ENCODE data around the gene SLC35D1. TPM values are rescaled to one million over a fixed set of nuclear protein-coding genes. Genes with fewer than 3 reads are reported as not detected.

Gene SLC35D1
- total and polyA plus RNA-seq, 9 of the 15 experiments (the other 6 are each of a cell fraction or from before 2014, with no cell fraction given) = 2.3 to 10.4 (median 6.4) TPM

DNA sequence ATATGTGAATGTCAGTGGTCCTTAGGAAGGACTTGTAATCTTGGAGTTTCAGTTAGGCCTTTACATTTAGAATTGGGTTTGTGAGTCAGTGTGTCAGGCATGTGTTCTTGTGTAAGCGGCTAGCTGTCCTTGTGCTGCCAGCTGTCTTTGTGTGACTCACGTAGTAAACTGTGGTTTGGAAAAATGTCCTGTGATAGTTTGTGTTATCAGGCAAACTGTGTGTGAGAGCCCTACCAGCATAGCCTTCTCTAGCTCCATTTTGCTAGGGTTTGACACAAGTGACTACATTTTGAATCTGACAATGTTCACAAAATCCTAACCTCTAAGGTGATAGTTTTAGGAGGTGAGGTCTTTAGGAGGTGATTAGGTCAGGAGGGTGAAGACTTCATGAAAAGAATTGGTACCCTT, 6.9 kb upstream of the SLC35D1 start (continued):
- TF ChIP-seq, protein P1, sequence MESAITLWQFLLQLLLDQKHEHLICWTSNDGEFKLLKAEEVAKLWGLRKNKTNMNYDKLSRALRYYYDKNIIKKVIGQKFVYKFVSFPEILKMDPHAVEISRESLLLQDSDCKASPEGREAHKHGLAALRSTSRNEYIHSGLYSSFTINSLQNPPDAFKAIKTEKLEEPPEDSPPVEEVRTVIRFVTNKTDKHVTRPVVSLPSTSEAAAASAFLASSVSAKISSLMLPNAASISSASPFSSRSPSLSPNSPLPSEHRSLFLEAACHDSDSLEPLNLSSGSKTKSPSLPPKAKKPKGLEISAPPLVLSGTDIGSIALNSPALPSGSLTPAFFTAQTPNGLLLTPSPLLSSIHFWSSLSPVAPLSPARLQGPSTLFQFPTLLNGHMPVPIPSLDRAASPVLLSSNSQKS (CRISPR knock-in tag; IDR thresholded peaks at IDR 0.05) = peak; percentile 56; the same call in 1 of the 2 replicates
- TF ChIP-seq SIRT6 (IDR thresholded peaks at IDR 0.05; ENCODE audit: low read depth, low read length) (no peak), ZNF584 (CRISPR knock-in tag; IDR thresholded peaks at IDR 0.05; ENCODE audit: low read depth) (peak; percentile 77), ZNF3 (CRISPR knock-in tag; IDR thresholded peaks at IDR 0.05) (no peak)
- TF ChIP-seq, protein P2, sequence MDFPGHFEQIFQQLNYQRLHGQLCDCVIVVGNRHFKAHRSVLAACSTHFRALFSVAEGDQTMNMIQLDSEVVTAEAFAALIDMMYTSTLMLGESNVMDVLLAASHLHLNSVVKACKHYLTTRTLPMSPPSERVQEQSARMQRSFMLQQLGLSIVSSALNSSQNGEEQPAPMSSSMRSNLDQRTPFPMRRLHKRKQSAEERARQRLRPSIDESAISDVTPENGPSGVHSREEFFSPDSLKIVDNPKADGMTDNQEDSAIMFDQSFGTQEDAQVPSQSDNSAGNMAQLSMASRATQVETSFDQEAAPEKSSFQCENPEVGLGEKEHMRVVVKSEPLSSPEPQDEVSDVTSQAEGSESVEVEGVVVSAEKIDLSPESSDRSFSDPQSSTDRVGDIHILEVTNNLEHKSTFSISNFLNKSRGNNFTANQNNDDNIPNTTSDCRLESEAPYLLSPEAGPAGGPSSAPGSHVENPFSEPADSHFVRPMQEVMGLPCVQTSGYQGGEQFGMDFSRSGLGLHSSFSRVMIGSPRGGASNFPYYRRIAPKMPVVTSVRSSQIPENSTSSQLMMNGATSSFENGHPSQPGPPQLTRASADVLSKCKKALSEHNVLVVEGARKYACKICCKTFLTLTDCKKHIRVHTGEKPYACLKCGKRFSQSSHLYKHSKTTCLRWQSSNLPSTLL (IDR thresholded peaks at IDR 0.05) = no peak

DNA sequence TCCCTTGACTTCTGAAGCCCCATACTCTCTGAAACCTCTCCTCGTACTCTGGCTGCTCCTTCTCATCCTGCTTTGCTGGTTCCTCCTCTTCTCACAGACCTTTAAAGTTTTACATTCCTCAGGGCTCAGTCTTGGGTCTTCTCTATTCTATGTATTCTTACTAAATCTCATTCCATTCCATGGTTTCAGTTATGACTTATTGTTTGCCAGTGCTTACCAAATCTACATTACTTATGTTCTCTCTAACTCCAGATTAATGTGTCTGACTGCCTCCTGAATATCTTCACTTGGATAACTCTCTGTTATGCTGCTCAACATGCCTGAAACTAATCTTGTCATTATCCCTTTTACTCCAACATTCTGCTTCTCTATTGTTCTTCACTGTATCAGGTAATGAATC, 5.4 kb upstream of the SLC35D1 start:
- ChIA-PET CTCF (ENCODE audit: low intra/inter-chr PET ratio) (no interaction called here), POLR2A (no interaction called here)
- no peak for TF ChIP-seq SRSF7 (optimal IDR thresholded peaks at IDR 0.05; ENCODE audit: low read depth, low read length)
- no peak for TF ChIP-seq SMARCC2 (IDR thresholded peaks at IDR 0.05; ENCODE audit: low read depth)
- TF ChIP-seq, protein P3, sequence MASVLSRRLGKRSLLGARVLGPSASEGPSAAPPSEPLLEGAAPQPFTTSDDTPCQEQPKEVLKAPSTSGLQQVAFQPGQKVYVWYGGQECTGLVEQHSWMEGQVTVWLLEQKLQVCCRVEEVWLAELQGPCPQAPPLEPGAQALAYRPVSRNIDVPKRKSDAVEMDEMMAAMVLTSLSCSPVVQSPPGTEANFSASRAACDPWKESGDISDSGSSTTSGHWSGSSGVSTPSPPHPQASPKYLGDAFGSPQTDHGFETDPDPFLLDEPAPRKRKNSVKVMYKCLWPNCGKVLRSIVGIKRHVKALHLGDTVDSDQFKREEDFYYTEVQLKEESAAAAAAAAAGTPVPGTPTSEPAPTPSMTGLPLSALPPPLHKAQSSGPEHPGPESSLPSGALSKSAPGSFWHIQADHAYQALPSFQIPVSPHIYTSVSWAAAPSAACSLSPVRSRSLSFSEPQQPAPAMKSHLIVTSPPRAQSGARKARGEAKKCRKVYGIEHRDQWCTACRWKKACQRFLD (CRISPR knock-in tag; IDR thresholded peaks at IDR 0.05) = no peak
- TF ChIP-seq, protein P4, sequence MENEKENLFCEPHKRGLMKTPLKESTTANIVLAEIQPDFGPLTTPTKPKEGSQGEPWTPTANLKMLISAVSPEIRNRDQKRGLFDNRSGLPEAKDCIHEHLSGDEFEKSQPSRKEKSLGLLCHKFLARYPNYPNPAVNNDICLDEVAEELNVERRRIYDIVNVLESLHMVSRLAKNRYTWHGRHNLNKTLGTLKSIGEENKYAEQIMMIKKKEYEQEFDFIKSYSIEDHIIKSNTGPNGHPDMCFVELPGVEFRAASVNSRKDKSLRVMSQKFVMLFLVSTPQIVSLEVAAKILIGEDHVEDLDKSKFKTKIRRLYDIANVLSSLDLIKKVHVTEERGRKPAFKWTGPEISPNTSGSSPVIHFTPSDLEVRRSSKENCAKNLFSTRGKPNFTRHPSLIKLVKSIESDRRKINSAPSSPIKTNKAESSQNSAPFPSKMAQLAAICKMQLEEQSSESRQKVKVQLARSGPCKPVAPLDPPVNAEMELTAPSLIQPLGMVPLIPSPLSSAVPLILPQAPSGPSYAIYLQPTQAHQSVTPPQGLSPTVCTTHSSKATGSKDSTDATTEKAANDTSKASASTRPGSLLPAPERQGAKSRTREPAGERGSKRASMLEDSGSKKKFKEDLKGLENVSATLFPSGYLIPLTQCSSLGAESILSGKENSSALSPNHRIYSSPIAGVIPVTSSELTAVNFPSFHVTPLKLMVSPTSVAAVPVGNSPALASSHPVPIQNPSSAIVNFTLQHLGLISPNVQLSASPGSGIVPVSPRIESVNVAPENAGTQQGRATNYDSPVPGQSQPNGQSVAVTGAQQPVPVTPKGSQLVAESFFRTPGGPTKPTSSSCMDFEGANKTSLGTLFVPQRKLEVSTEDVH (IDR thresholded peaks at IDR 0.05; ENCODE audit: low read depth, partially characterized antibody) = no peak
- TF ChIP-seq, protein P5, sequence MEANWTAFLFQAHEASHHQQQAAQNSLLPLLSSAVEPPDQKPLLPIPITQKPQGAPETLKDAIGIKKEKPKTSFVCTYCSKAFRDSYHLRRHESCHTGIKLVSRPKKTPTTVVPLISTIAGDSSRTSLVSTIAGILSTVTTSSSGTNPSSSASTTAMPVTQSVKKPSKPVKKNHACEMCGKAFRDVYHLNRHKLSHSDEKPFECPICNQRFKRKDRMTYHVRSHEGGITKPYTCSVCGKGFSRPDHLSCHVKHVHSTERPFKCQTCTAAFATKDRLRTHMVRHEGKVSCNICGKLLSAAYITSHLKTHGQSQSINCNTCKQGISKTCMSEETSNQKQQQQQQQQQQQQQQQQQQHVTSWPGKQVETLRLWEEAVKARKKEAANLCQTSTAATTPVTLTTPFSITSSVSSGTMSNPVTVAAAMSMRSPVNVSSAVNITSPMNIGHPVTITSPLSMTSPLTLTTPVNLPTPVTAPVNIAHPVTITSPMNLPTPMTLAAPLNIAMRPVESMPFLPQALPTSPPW (CRISPR knock-in tag; IDR thresholded peaks at IDR 0.05) = no peak
- H3K4me1 ChIP-seq (replicated peaks in 1 of 2; ENCODE audit: control insufficient read depth in 2 of 2, insufficient read depth in 2 of 2, low read length in 2 of 2) = peaks cover under 1 to 15% of the 10 kb centered on the region in 2 experiments; a peak in 3 of 5 replicates
- H3K27me3 ChIP-seq (ENCODE audit: control insufficient read depth in 2 of 2, insufficient read depth in 2 of 2, low read length in 2 of 2) = no peaks in the 10 kb centered on the region
- ATAC-seq = no peak
- no peak for DNase-seq (ENCODE audit: extremely low read depth in 1 of 4, low spot score in 3 of 4)
- FAIRE-seq = no peak
- no peak overlapping the region for H3K9ac ChIP-seq (ENCODE audit: insufficient read depth in 1 of 2, low read depth in 2 of 2, low read length in 2 of 2)
- in situ Hi-C loops (cut with MboI) (loop anchor here (5.0 kb wide), 1 partner anchor 48 kb away; no protein-coding TSS in a partner anchor), intact Hi-C loops (cut with micrococcal nuclease) (no loop called here)
- H3K79me2 ChIP-seq (ENCODE audit: control insufficient read depth, insufficient read depth, low read length) = no peaks in the 10 kb centered on the region
- 0 out of 2 replicates have a peak overlapping the region, but pooled peaks have one; percentile 1 for H2AFZ ChIP-seq (ENCODE audit: low read depth, low read length)
- BruUV-seq (replicated peaks) = no TSS peak
- H3K9me1 ChIP-seq (ENCODE audit: control insufficient read depth, insufficient read depth, low read length) = no peaks in the 10 kb centered on the region
- H3K9me3 ChIP-seq (replicated peaks; ENCODE audit: control insufficient read depth, insufficient read depth, low read depth, low read length) = no peaks in the 10 kb centered on the region
- no peaks in the 10 kb centered on the region for H4K20me1 ChIP-seq (replicated peaks; ENCODE audit: control insufficient read depth, insufficient read depth, low read length)
- no peaks in the 10 kb centered on the region for H3K36me3 ChIP-seq (ENCODE audit: control insufficient read depth, insufficient read depth, low read length)
- 24% methylated on average over 1 of the region's 1 CpG for WGBS (ENCODE audit: insufficient coverage, low coverage, missing lambda C conversion rate)
- H3K27ac ChIP-seq (ENCODE audit: extremely low read depth, low read depth, low read length) = no peak overlapping the region
- H3K4me2 ChIP-seq (ENCODE audit: insufficient read depth, low read length) = no peak overlapping the region
- no peak overlapping the region for H3K4me3 ChIP-seq
